H9 (cell line): ENCODE results near the gene ZNF330. TPM values are rescaled to one million over a fixed set of nuclear protein-coding genes. Genes with fewer than 3 reads are reported as not detected.

Experiments used
- DNase-seq: peaks from one replicate; pipeline ENCODE4 v3.0.0-alpha.2; 2017
- H2AFZ ChIP-seq: one replicate; pipeline ENCODE4 v1.6.1; 2013; ENCODE audit warnings: mild to moderate bottlenecking, low read length, control low read depth, moderate library complexity
- H2AK5ac ChIP-seq: 2 replicates; pipeline ENCODE4 v1.6.1; 2013; ENCODE audit warnings: low read length, control low read depth, mixed read lengths; ENCODE audit not compliant: insufficient read length
- H2BK120ac ChIP-seq: one replicate; pipeline ENCODE4 v1.6.1; 2013; ENCODE audit warnings: low read depth, mild to moderate bottlenecking, low read length, control low read depth, inconsistent platforms; ENCODE audit not compliant: poor library complexity, severe bottlenecking
- H2BK12ac ChIP-seq: 2 replicates; pipeline ENCODE4 v1.6.1; 2013; ENCODE audit warnings: low read length, control low read depth, mixed read lengths, low read depth; ENCODE audit not compliant: insufficient read length
- H2BK15ac ChIP-seq: 2 replicates; pipeline ENCODE4 v1.6.1; 2013; ENCODE audit warnings: low read depth, low read length, control low read depth
- H2BK20ac ChIP-seq: one replicate; pipeline ENCODE4 v1.6.1; 2013; ENCODE audit warnings: low read depth, mild to moderate bottlenecking, low read length, control low read depth, inconsistent platforms; ENCODE audit not compliant: poor library complexity, severe bottlenecking
- H2BK5ac ChIP-seq: 2 replicates; pipeline ENCODE4 v1.6.1; 2013; ENCODE audit warnings: low read length, control low read depth, mixed read lengths; ENCODE audit not compliant: insufficient read length
- H3K14ac ChIP-seq: 2 replicates; pipeline ENCODE4 v1.6.1; 2013; ENCODE audit warnings: low read length, control low read depth; ENCODE audit not compliant: insufficient read depth
- H3K18ac ChIP-seq: 2 replicates; pipeline ENCODE4 v1.6.1; 2013; ENCODE audit warnings: low read depth, mild to moderate bottlenecking, mixed read lengths, low read length, control low read depth; ENCODE audit not compliant: insufficient read length
- H3K23ac ChIP-seq: 2 replicates; pipeline ENCODE4 v1.6.1; 2013; ENCODE audit warnings: low read length, control low read depth, mixed read lengths, low read depth; ENCODE audit not compliant: insufficient read length
- H3K23me2 ChIP-seq: 2 replicates; pipeline ENCODE4 v1.6.1; 2013; ENCODE audit warnings: low read depth, mild to moderate bottlenecking, mixed read lengths, low read length, control low read depth; ENCODE audit not compliant: insufficient read length, poor library complexity, severe bottlenecking
- H3K27ac ChIP-seq: 2 replicates; pipeline ENCODE4 v1.5.1; 2013; ENCODE audit warnings: low read length, control low read depth, mixed read lengths, low read depth; ENCODE audit not compliant: insufficient read length
- H3K27me3 ChIP-seq: 2 replicates; pipeline ENCODE4 v1.6.1; 2013; ENCODE audit warnings: low read length, control low read depth, inconsistent platforms; ENCODE audit not compliant: insufficient read depth
- H3K4ac ChIP-seq: 2 replicates; pipeline ENCODE4 v1.6.1; 2013; ENCODE audit warnings: low read depth, mild to moderate bottlenecking, control low read depth, inconsistent platforms, low read length, moderate library complexity
- H3K4me1 ChIP-seq: 2 replicates; pipeline ENCODE4 v1.6.1; 2013; ENCODE audit warnings: low read length, control low read depth, inconsistent platforms; ENCODE audit not compliant: insufficient read depth
- H3K4me2 ChIP-seq: 2 replicates; pipeline ENCODE4 v1.6.1; 2013; ENCODE audit warnings: low read length, control low read depth, mixed read lengths; ENCODE audit not compliant: insufficient read length, insufficient read depth
- H3K56ac ChIP-seq: 2 replicates; pipeline ENCODE4 v1.6.1; 2013; ENCODE audit warnings: low read depth, mild to moderate bottlenecking, mixed read lengths, low read length, control low read depth; ENCODE audit not compliant: insufficient read length
- H3K79me1 ChIP-seq: 2 replicates; pipeline ENCODE4 v1.6.1; 2013; ENCODE audit warnings: low read depth, mild to moderate bottlenecking, moderate library complexity, low read length, control low read depth, inconsistent platforms; ENCODE audit not compliant: insufficient read depth, poor library complexity, severe bottlenecking
- H3K79me2 ChIP-seq: 2 replicates; pipeline ENCODE4 v1.6.1; 2013; ENCODE audit warnings: low read length, control low read depth, inconsistent platforms; ENCODE audit not compliant: insufficient read depth
- H3K9ac ChIP-seq: 2 replicates; pipeline ENCODE4 v1.6.1; 2013; ENCODE audit warnings: low read length, control low read depth, mixed read lengths; ENCODE audit not compliant: insufficient read length; ENCODE audit errors: extremely low read depth
- H3K9me3 ChIP-seq: one replicate; pipeline ENCODE4 v1.6.1; 2013; ENCODE audit warnings: low read depth, low read length, inconsistent platforms; ENCODE audit not compliant: control insufficient read depth
- H3T11ph ChIP-seq: one replicate; pipeline ENCODE4 v1.6.1; 2013; ENCODE audit warnings: mild to moderate bottlenecking, low read length, control low read depth, inconsistent platforms
- H4K20me1 ChIP-seq: one replicate; pipeline ENCODE4 v1.6.1; 2013; ENCODE audit not compliant: control insufficient read depth, insufficient read length, insufficient read depth
- H4K5ac ChIP-seq: 2 replicates; pipeline ENCODE4 v1.6.1; 2013; ENCODE audit warnings: low read depth, mild to moderate bottlenecking, mixed read lengths, low read length, control low read depth; ENCODE audit not compliant: insufficient read length
- H4K8ac ChIP-seq: replicated peaks from 2 replicates; pipeline ENCODE4 v1.6.1; 2013; ENCODE audit warnings: low read length, control low read depth, mixed read lengths, low read depth; ENCODE audit not compliant: insufficient read length
- H4K91ac ChIP-seq: 2 replicates; pipeline ENCODE4 v1.6.1; 2013; ENCODE audit warnings: low read depth, mild to moderate bottlenecking, moderate library complexity, mixed read lengths, low read length, control low read depth; ENCODE audit not compliant: insufficient read length
- H3K27ac Mint-ChIP-seq, 3 experiments: 2 replicates in 2 of 3; 3 replicates in 1 of 3; pipeline ENCODE4 v1.8.0; 2020 to 2021; ENCODE audit warnings: mixed read lengths in 3 of 3, mild to moderate bottlenecking in 1 of 3, moderate library complexity in 1 of 3
- H3K27me3 Mint-ChIP-seq: 2 replicates; pipeline ENCODE4 v1.8.0; 2021; ENCODE audit warnings: low read depth, mild to moderate bottlenecking, moderate library complexity, mixed read lengths
- H3K36me3 Mint-ChIP-seq, 3 experiments: 2 replicates in 2 of 3; 3 replicates in 1 of 3; pipeline ENCODE4 v1.8.0; 2020 to 2021; ENCODE audit warnings: low read depth in 3 of 3, mixed read lengths in 3 of 3; ENCODE audit not compliant: insufficient read depth in 1 of 3
- H3K4me1 Mint-ChIP-seq, 2 experiments: 2 replicates each; pipeline ENCODE4 v1.8.0; 2020; ENCODE audit warnings: mixed read lengths in 2 of 2
- H3K4me3 Mint-ChIP-seq, 2 experiments: 2 replicates in 1 of 2; 3 replicates in 1 of 2; pipeline ENCODE4 v1.8.0; 2020 to 2021; ENCODE audit warnings: mild to moderate bottlenecking in 2 of 2, mixed read lengths in 2 of 2, moderate library complexity in 1 of 2
- H3K9me3 Mint-ChIP-seq, 2 experiments: 2 replicates in 1 of 2; 3 replicates in 1 of 2; pipeline ENCODE4 v1.8.0; 2020; ENCODE audit warnings: mild to moderate bottlenecking in 2 of 2, mixed read lengths in 2 of 2, moderate library complexity in 1 of 2
- CTCF ChIP-seq: fragments of 200-600 bp; sonication (generic); conservative IDR thresholded peaks from 3 replicates; pipeline ENCODE4 v1.8.0; 2021; ENCODE audit warnings: antibody characterized with exemption, mild to moderate bottlenecking
- WGBS: extraction: QIAGEN DNeasy Blood & Tissue Kit; methylation state at CpG from one replicate; pipeline ENCODE4 v1.1.7; 2013; ENCODE audit warnings: missing lambda C conversion rate, low lambda C conversion rate, mixed read lengths; ENCODE audit not compliant: insufficient read length; ENCODE audit errors: extremely low coverage; 5-methylcytosine and 5-hydroxymethylcytosine counted together
- total RNA-seq: library from RNA; stranded (reverse); gene quantifications from 2 replicates; pipeline ENCODE4 v1.2.1, GENCODE V29; 2021

The ZNF330 gene
- total RNA-seq, 1 experiment from 2014 or later: 32.6 TPM

GRCh38 chr4:141255016-141255415, 34.3 kb downstream of the ZNF330 start:
- H3K9ac ChIP-seq: no peak overlapping the region
- H4K20me1 ChIP-seq: no peaks in the 10 kb centered on the region
- no peak overlapping the region for H3K4ac ChIP-seq
- no peak overlapping the region for H3K4me2 ChIP-seq
- H2BK120ac ChIP-seq: no peak overlapping the region
- H2BK5ac ChIP-seq: no peak overlapping the region
- no peaks in the 10 kb centered on the region for H3K4me1 ChIP-seq
- H3K36me3 Mint-ChIP-seq: no peaks in the 10 kb centered on the region; a peak in 1 of 7 replicates
- H3K9me3 Mint-ChIP-seq: peaks cover 0 to 2% of the 10 kb centered on the region in 2 experiments; a peak in 3 of 5 replicates
- H3K4me1 Mint-ChIP-seq: no peaks in the 10 kb centered on the region
- H2BK12ac ChIP-seq: no peak overlapping the region
- H3K27me3 ChIP-seq: no peaks in the 10 kb centered on the region
- no peak overlapping the region for H3K27ac Mint-ChIP-seq
- TF ChIP-seq CTCF: no peak
- no peak overlapping the region; the same call in 1 of the 2 replicates for H3K14ac ChIP-seq
- H3K79me1 ChIP-seq: no peaks in the 10 kb centered on the region
- H2BK15ac ChIP-seq: no peak overlapping the region
- no peak overlapping the region for H3K27ac ChIP-seq
- H3K4me3 Mint-ChIP-seq: no peak overlapping the region
- H3T11ph ChIP-seq: no peak overlapping the region
- DNase-seq: no peak
- no peaks in the 10 kb centered on the region for H3K9me3 ChIP-seq
- no peak overlapping the region for H4K91ac ChIP-seq
- no peak overlapping the region for H3K18ac ChIP-seq
- peaks cover 1% of the 10 kb centered on the region; the same call in 1 of the 2 replicates for H3K27me3 Mint-ChIP-seq
- no peaks in the 10 kb centered on the region for H3K23me2 ChIP-seq
- H2BK20ac ChIP-seq: no peak overlapping the region
- no peak overlapping the region for H3K56ac ChIP-seq
- no peak overlapping the region for H2AK5ac ChIP-seq
- H2AFZ ChIP-seq: no peak overlapping the region
- H4K8ac ChIP-seq: no peak overlapping the region
- no peak overlapping the region for H3K23ac ChIP-seq
- WGBS: no CpG with 5 or more reads among the region's 2 CpGs
- H4K5ac ChIP-seq: no peak overlapping the region
- H3K79me2 ChIP-seq: no peaks in the 10 kb centered on the region
